Chondrocyte (in vitro differentiated cells): Measurements from ENCODE around the gene FOSB. TPM values are rescaled to one million over a fixed set of nuclear protein-coding genes. Genes with fewer than 3 reads are reported as not detected.
A peak's percentile ranks its signal among the peaks of the same experiment; 100 is the strongest.

Experiments
- DNase-seq: peaks from one replicate; pipeline ENCODE4 v3.0.0; 2021; ENCODE audit warnings: mixed read lengths, low spot score
- H3K27ac Mint-ChIP-seq: one replicate; pipeline ENCODE4 v1.8.0; 2021; ENCODE audit warnings: mild to moderate bottlenecking, moderate library complexity, mixed read lengths; ENCODE audit not compliant: unreplicated experiment
- H3K27me3 Mint-ChIP-seq: 2 replicates; pipeline ENCODE4 v1.8.0; 2021; ENCODE audit warnings: low read depth, mixed read lengths
- H3K36me3 Mint-ChIP-seq: 2 replicates; pipeline ENCODE4 v1.8.0; 2021; ENCODE audit warnings: low read depth, mixed read lengths
- H3K4me1 Mint-ChIP-seq: 2 replicates; pipeline ENCODE4 v1.8.0; 2021; ENCODE audit warnings: low read depth, mild to moderate bottlenecking, mixed read lengths
- H3K4me3 Mint-ChIP-seq: one replicate; pipeline ENCODE4 v1.8.0; 2021; ENCODE audit warnings: mild to moderate bottlenecking, moderate library complexity, mixed read lengths; ENCODE audit not compliant: unreplicated experiment
- H3K9me3 Mint-ChIP-seq: 2 replicates; pipeline ENCODE4 v1.8.0; 2021; ENCODE audit warnings: low read depth, mixed read lengths
- CTCF ChIP-seq: fragments of 200-600 bp; sonication (generic); IDR thresholded peaks from 2 replicates; pipeline ENCODE4 v1.5.0; 2021; ENCODE audit warnings: antibody characterized with exemption, mild to moderate bottlenecking, moderate library complexity
- total RNA-seq: library from RNA; stranded (reverse); gene quantifications from 3 replicates; pipeline ENCODE4 v1.2.1, GENCODE V29; 2021

The FOSB gene
- total RNA-seq, 1 donor from 2014 or later, result 43.8 TPM

- H3K27ac Mint-ChIP-seq, result peak overlapping the region; percentile 66
- no peak overlapping the region for H3K4me3 Mint-ChIP-seq
- TF ChIP-seq CTCF, result no peak
- peaks cover 8% of the 10 kb centered on the region for H3K36me3 Mint-ChIP-seq
- H3K9me3 Mint-ChIP-seq, result no peaks in the 10 kb centered on the region
- peaks cover 27% of the 10 kb centered on the region for H3K4me1 Mint-ChIP-seq
- H3K27me3 Mint-ChIP-seq, result no peaks in the 10 kb centered on the region
- no peak for DNase-seq
These were observed 7.1 kb downstream of the FOSB start for GRCh38 chr19:45474606-45475521.

GRCh38 chr19:45475537-45476291, 7.9 kb downstream of the FOSB start:
- H3K36me3 Mint-ChIP-seq, result peaks cover 8% of the 10 kb centered on the region
- no peaks in the 10 kb centered on the region for H3K9me3 Mint-ChIP-seq
- H3K27ac Mint-ChIP-seq, result no peak overlapping the region
- no peak for TF ChIP-seq CTCF
- H3K4me3 Mint-ChIP-seq, result no peak overlapping the region
- DNase-seq, result no peak
- no peaks in the 10 kb centered on the region for H3K27me3 Mint-ChIP-seq
- H3K4me1 Mint-ChIP-seq, result peaks cover 19% of the 10 kb centered on the region

GRCh38 chr19:45476304-45476703, 8.5 kb downstream of the FOSB start:
- no peaks in the 10 kb centered on the region for H3K9me3 Mint-ChIP-seq
- H3K27me3 Mint-ChIP-seq, result no peaks in the 10 kb centered on the region
- no peak for DNase-seq
- no peak overlapping the region for H3K4me3 Mint-ChIP-seq
- H3K27ac Mint-ChIP-seq, result peak overlapping the region; percentile 43
- no peak for TF ChIP-seq CTCF
- peaks cover 8% of the 10 kb centered on the region for H3K36me3 Mint-ChIP-seq
- H3K4me1 Mint-ChIP-seq, result peaks cover 18% of the 10 kb centered on the region

GRCh38 chr19:45477186-45477585, 9.4 kb downstream of the FOSB start:
- H3K4me1 Mint-ChIP-seq, result peaks cover 15% of the 10 kb centered on the region
- peaks cover 8% of the 10 kb centered on the region for H3K36me3 Mint-ChIP-seq
- H3K9me3 Mint-ChIP-seq, result no peaks in the 10 kb centered on the region
- DNase-seq, result no peak
- peak overlapping the region; percentile 43 for H3K27ac Mint-ChIP-seq
- no peak overlapping the region for H3K4me3 Mint-ChIP-seq
- no peaks in the 10 kb centered on the region for H3K27me3 Mint-ChIP-seq
- no peak for TF ChIP-seq CTCF

- H3K27me3 Mint-ChIP-seq, result no peaks in the 10 kb centered on the region
- H3K36me3 Mint-ChIP-seq, result peaks cover 4% of the 10 kb centered on the region
- no peak for DNase-seq
- peak overlapping the region; percentile 78 for H3K4me3 Mint-ChIP-seq
- H3K4me1 Mint-ChIP-seq, result peaks cover 15% of the 10 kb centered on the region
- H3K27ac Mint-ChIP-seq, result peak overlapping the region; percentile 95
- H3K9me3 Mint-ChIP-seq, result no peaks in the 10 kb centered on the region
- no peak for TF ChIP-seq CTCF
These were observed 10.1 kb downstream of the FOSB start for GRCh38 chr19:45477713-45478453.
